GM21619 (cell line): ENCODE data around the gene CPEB2.
"Not testable (repeated sequence)": the region's sequence is repeated elsewhere in the genome, so short reads cannot be mapped to it uniquely, and the experiment has no call there.

Experiments used
- ATAC-seq: cut with Tn5 transposase; IDR thresholded peaks from one replicate; pipeline ENCODE4 v1.9.1; 2021; ENCODE audit not compliant: unreplicated experiment

The CPEB2 gene

GRCh38 chr4:15043922-15044321 lies 41.6 kb downstream of the CPEB2 start:
- no peak for ATAC-seq

DNA sequence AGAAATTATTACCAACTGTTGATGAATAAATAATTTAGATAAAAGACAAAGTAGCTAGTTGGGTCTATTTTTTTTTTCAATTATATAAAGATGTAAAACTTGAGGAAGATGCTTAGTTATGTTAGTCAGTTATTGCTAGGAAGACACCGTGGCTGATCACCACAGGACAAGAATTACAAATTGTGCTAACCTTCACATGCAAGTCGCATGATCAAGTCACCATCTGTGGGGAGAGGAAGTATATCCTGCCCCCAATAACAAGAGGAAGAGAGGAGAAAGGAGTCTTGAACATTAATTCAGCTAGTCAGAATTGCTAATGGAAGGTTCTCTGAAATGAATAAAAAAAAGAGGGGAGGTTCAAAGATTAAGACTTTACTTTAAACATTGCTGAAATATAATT lies 52.3 kb downstream of the CPEB2 start:
- ATAC-seq: no peak

GRCh38 chr4:15060213-15060612 lies 57.9 kb downstream of the CPEB2 start:
- ATAC-seq: no peak

- no peak for ATAC-seq
These were observed 61.1 kb downstream of the CPEB2 start for GRCh38 chr4:15063341-15063740.

DNA sequence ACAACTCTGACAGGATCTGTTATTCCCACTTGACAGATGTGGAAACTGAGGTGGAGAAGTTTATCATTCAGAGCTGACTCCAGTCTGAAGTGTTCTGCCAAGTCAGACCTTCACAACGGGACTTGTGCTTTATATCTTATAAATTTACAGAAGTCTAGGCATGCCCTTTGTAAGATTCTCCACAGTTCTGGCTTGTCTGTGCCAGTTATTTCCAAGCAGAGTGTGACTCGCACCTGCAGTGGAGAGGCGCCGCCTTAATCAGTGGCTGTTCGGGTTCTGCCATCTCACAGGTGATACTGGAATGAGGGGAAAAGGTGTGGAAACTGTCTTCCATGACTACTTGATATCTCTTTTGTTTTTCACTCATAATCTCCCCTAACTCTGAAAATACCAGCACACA lies 63.2 kb downstream of the CPEB2 start:
- ATAC-seq: no peak

DNA sequence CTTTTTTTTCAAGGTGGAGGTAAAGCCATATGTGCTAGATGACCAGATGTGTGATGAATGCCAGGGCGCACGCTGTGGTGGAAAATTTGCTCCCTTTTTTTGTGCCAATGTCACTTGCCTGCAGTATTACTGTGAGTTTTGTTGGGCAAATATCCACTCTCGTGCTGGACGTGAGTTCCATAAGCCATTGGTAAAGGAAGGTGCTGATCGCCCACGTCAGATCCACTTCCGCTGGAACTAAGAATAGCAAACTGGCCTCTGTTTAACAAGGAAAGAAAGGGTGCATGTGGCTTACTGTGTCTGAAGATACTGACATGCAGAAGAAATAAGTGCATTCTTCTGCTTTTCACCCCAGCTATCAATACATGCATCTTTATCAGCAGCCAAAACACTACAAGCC lies 63.9 kb downstream of the CPEB2 start:
- no peak for ATAC-seq

GRCh38 chr4:15068298-15068697 lies 66.0 kb downstream of the CPEB2 start:
- ATAC-seq: no peak

GRCh38 chr4:15075875-15076274 lies 73.6 kb downstream of the CPEB2 start:
- ATAC-seq: no peak

GRCh38 chr4:15077969-15078368 lies 75.7 kb downstream of the CPEB2 start:
- no peak for ATAC-seq

GRCh38 chr4:15078682-15079642 lies 76.7 kb downstream of the CPEB2 start:
- ATAC-seq: no peak

DNA sequence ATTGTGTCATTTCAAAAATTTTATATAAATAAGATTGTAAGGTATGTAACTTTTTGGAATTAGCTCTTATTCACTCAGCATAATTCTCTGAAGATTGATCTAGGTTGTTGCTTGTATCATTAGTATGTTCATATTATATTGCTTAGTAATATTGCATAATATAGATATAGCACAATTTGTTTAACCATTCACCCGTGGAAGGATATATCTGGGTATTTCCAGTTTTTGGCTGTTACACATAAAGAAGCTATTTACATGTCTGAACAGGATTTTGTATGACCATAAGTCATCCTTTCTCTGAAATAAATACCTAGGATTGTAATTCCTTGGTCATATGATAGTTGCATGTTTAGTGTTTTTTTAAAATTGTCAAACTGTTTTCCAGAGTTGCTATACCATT lies 82.5 kb downstream of the CPEB2 start:
- ATAC-seq: no peak

GRCh38 chr4:15085762-15086161 lies 83.5 kb downstream of the CPEB2 start:
- ATAC-seq: not testable (repeated sequence)

DNA sequence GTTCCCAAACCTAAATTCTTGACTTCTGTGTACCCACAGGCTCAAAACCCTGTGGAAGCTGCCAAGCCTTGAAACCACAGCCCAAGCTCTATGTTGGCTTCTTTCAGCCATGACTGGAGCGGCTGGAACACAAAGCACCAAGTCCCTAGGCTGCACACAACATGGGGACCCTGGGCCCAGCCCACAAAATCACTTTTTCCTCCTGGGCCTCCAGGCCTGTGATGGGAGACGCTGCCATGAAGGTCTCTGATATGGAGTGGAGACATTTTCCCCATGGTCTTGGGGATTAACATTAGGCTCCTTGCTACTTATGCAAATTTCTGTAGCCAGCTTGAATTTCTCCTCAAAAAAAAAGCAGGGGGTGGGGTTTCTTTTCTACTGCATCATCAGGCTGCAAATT lies 84.0 kb downstream of the CPEB2 start:
- ATAC-seq: not testable (repeated sequence)

GRCh38 chr4:15088394-15089035 lies 86.2 kb downstream of the CPEB2 start:
- ATAC-seq: no peak

DNA sequence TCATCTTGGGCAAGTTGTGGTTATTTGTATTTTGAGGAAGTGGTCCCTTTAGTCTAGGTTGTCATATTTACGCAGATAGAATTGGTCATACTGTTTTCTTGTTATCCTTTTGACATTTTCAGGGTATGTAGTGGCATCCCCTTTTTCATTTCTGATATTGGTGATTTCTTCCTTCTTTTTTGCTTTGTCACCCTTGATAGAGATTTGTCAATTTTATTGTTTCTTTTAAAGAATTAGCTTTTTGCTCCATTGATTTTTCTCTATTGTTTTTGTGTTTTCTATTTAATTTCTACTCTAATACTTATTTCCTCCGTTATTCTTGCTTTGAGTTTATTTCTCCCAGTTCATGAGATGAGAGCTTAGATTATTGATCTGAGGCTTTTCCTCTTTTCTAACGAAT lies 87.7 kb downstream of the CPEB2 start:
- ATAC-seq: no peak

DNA sequence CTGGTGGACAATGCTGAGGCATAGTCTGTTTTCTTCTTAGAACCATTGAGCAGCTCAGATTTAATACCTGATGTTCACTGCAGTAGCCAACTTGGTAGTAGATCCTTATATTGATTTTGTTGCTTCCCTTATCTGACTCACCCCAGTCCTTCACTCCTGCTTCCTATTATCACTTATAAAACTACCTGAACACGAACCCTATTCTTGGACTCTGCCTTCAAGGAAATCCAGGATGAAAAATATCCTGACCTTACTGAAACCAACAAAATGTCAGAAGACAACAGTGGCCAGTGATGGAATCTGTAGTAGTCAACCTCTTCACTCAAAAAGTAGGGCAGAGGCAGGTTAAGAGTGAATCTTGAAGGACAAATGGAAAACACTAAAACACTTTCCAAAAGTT lies 98.1 kb downstream of the CPEB2 start:
- ATAC-seq: no peak

GRCh38 chr4:15100994-15101695 lies 98.9 kb downstream of the CPEB2 start:
- ATAC-seq: no peak

DNA sequence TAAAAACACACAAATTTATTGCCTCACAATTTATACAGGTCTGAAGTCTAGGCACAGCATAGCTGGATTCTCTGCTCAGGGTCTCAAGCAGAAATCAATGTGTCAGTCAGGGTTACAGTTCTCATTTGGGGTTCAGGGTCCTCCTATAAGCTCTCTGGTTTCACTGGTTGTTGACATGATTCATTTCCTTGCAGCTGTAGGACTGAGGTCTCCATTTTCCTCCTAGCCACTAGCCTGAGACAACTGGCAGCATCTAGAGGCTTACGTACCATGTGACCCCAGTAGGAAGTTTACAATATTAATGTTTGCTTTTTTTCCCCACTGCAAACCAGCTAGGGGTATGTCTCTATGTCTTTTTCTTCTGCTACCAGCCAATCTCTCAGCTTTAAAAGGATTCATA lies 102.5 kb downstream of the CPEB2 start:
- no peak for ATAC-seq

- ATAC-seq: no peak
These were observed 104.1 kb downstream of the CPEB2 start for GRCh38 chr4:15106399-15106798.

DNA sequence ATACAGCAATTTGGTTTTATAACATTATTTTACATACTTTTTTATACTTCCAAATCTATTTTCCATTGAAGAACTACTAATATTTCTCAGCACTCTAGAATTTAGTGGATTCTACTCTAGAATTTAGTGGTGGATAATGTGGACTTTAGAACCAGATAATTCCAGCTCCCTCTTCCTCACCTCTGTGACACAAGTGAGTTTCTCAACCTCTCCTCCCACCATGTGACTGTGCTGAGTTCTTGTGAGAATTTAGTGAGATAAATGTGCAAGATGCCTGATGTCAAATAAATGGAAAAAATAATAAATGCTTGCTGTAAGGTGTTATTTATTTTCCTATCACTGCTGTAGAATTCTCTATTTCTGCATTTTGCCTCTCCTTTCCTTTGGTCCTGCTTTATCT lies 107.3 kb downstream of the CPEB2 start:
- ATAC-seq: no peak

GRCh38 chr4:15110120-15110571 lies 107.9 kb downstream of the CPEB2 start:
- ATAC-seq: no peak
